GM12878 (cell line): ENCODE measurements around the gene SETD1B.
"Not testable (repeated sequence)": the region's sequence is repeated elsewhere in the genome, so short reads cannot be mapped to it uniquely, and the experiment has no call there.

Experiments used
- CTCF ChIP-seq, 3 experiments: IDR thresholded peaks in 2 of 3; conservative IDR thresholded peaks in 1 of 3; 2 replicates each; pipeline ENCODE4 v1.5.1; 2011; ENCODE audit warnings: low read depth in 3 of 3, low read length in 3 of 3, mild to moderate bottlenecking in 3 of 3, control low read depth in 2 of 3, moderate library complexity in 2 of 3, inconsistent platforms in 1 of 3, mixed read lengths in 1 of 3; ENCODE audit not compliant: control insufficient read depth in 2 of 3, insufficient read depth in 1 of 3; ENCODE audit errors: extremely low read depth in 1 of 3
- DPF2 ChIP-seq: fragments of 450-650 bp; IDR thresholded peaks from 2 replicates; pipeline ENCODE4 v1.6.1; 2017; ENCODE audit warnings: mild to moderate bottlenecking
- EED ChIP-seq: sonication (generic); IDR thresholded peaks from 2 replicates; pipeline ENCODE4 v1.6.1; 2016; ENCODE audit warnings: antibody characterized with exemption, low read depth
- EP300 ChIP-seq, 2 experiments: fragments of 150-350 bp in 1 of 2; IDR thresholded peaks; 2 replicates each; pipeline ENCODE4 v1.6.1; 2011 to 2012; ENCODE audit warnings: low read depth in 2 of 2, low read length in 2 of 2, borderline replicate concordance in 1 of 2, improper control_type of control experiment in 1 of 2, inconsistent platforms in 1 of 2; ENCODE audit not compliant: control insufficient read depth in 1 of 2
- GATAD2B ChIP-seq: fragments of 450-650 bp; conservative IDR thresholded peaks from 2 replicates; pipeline ENCODE4 v1.6.1; 2017; ENCODE audit warnings: low read depth, mild to moderate bottlenecking, moderate library complexity
- HDAC6 ChIP-seq: fragments of 200-600 bp; sonication (generic); IDR thresholded peaks from one replicate; pipeline ENCODE4 v1.8.0; 2017; ENCODE audit warnings: antibody characterized with exemption; ENCODE audit not compliant: unreplicated experiment
- IRF3 ChIP-seq: fragments of 450-650 bp; IDR thresholded peaks from 2 replicates; pipeline ENCODE4 v1.6.1; 2014; ENCODE audit warnings: mild to moderate bottlenecking
- MAX ChIP-seq: IDR thresholded peaks from 2 replicates; pipeline ENCODE4 v1.6.1; 2012; ENCODE audit warnings: low read depth, low read length, improper control_type of control experiment
- MYC ChIP-seq: IDR thresholded peaks from 2 replicates; pipeline ENCODE4 v1.6.1; 2011; ENCODE audit warnings: mild to moderate bottlenecking, low read length, moderate library complexity, inconsistent platforms; ENCODE audit not compliant: insufficient read depth, insufficient replicate concordance, insufficient read length, severe bottlenecking
- NR2C2 ChIP-seq: IDR thresholded peaks from 2 replicates; pipeline ENCODE4 v1.6.1; 2011; ENCODE audit warnings: borderline replicate concordance, low read depth; ENCODE audit not compliant: control insufficient read depth, insufficient read length
- POLR2A ChIP-seq: IDR thresholded peaks from 2 replicates; pipeline ENCODE4 v1.6.1; 2011; ENCODE audit warnings: low read depth, mild to moderate bottlenecking, low read length
- RB1 ChIP-seq: fragments of 450-650 bp; formaldehyde crosslinking; IDR thresholded peaks from 2 replicates; pipeline ENCODE4 v1.6.1; 2017; ENCODE audit warnings: mild to moderate bottlenecking, borderline replicate concordance
- ZNF207 ChIP-seq: fragments of 450-650 bp; IDR thresholded peaks from 2 replicates; pipeline ENCODE4 v1.6.1; 2014; ENCODE audit warnings: antibody characterized with exemption, mild to moderate bottlenecking, borderline replicate concordance
- ZNF24 ChIP-seq: fragments of 450-650 bp; IDR thresholded peaks from 2 replicates; pipeline ENCODE4 v1.6.1; 2017; ENCODE audit warnings: antibody characterized with exemption, mild to moderate bottlenecking

GRCh38 chr12:121790785-121791184, 13.0 kb upstream of the SETD1B start:
- not testable (repeated sequence) for TF ChIP-seq DPF2; RB1; HDAC6; EP300 (IDR thresholded peaks at IDR 0.05; ENCODE audit: borderline replicate concordance in 1 of 2, control insufficient read depth in 1 of 2, low read depth in 2 of 2, low read length in 2 of 2); MYC; MAX; GATAD2B; CTCF (IDR thresholded peaks at IDR 0.05 in 2 of 3, conservative IDR thresholded peaks at IDR 0.05 in 1 of 3; ENCODE audit: control insufficient read depth in 2 of 3, extremely low read depth in 1 of 3, insufficient read depth in 1 of 3, low read depth in 3 of 3, low read length in 3 of 3); EED; ZNF24; POLR2A; IRF3; ZNF207; NR2C2
